Measurements from ENCODE around the gene RAMP3.

Gene RAMP3

GRCh38 chr7:45179666-45180065 lies 22.1 kb downstream of the RAMP3 start:
- DNase-seq (ENCODE audit: low read depth), result no peak

- DNase-seq (ENCODE audit: low read depth), result no peak
Measured at GRCh38 chr7:45180084-45180986, 22.7 kb downstream of the RAMP3 start.

- DNase-seq (ENCODE audit: low read depth), result no peak
Measured at GRCh38 chr7:45181286-45181960, 23.8 kb downstream of the RAMP3 start.

- no peak for DNase-seq (ENCODE audit: low read depth)
Measured at GRCh38 chr7:45181991-45182855, 24.6 kb downstream of the RAMP3 start.

- no peak for DNase-seq (ENCODE audit: low read depth)
Measured at GRCh38 chr7:45182856-45183710, 25.5 kb downstream of the RAMP3 start.

- no peak for DNase-seq (ENCODE audit: low read depth)
Measured at GRCh38 chr7:45183711-45184210, 26.2 kb downstream of the RAMP3 start.

GRCh38 chr7:45184326-45185027 lies 26.9 kb downstream of the RAMP3 start:
- DNase-seq (ENCODE audit: low read depth), result no peak

GRCh38 chr7:45185028-45185863 lies 27.7 kb downstream of the RAMP3 start:
- no peak for DNase-seq (ENCODE audit: low read depth)

- DNase-seq (ENCODE audit: low read depth), result no peak
Measured at GRCh38 chr7:45185864-45186250, 28.3 kb downstream of the RAMP3 start.

GRCh38 chr7:45186261-45186813 lies 28.7 kb downstream of the RAMP3 start:
- no peak for DNase-seq (ENCODE audit: low read depth)

- DNase-seq (ENCODE audit: low read depth), result no peak
Measured at GRCh38 chr7:45187089-45187945, 29.7 kb downstream of the RAMP3 start.

GRCh38 chr7:45187946-45188411 lies 30.4 kb downstream of the RAMP3 start:
- DNase-seq (ENCODE audit: low read depth), result no peak

GRCh38 chr7:45188736-45189135 lies 31.1 kb downstream of the RAMP3 start:
- DNase-seq (ENCODE audit: low read depth), result no peak

GRCh38 chr7:45189151-45189970 lies 31.8 kb downstream of the RAMP3 start:
- DNase-seq (ENCODE audit: low read depth), result no peak

- DNase-seq (ENCODE audit: low read depth), result no peak
Measured at GRCh38 chr7:45190406-45191165, 33.0 kb downstream of the RAMP3 start.

GRCh38 chr7:45191396-45191795 lies 33.8 kb downstream of the RAMP3 start:
- DNase-seq (ENCODE audit: low read depth), result no peak

- no peak for DNase-seq (ENCODE audit: low read depth)
Measured at GRCh38 chr7:45192621-45193041, 35.0 kb downstream of the RAMP3 start.

Data from GM04504 (cell line).